ENCODE results near the gene UNK.

UNK gene

DNA sequence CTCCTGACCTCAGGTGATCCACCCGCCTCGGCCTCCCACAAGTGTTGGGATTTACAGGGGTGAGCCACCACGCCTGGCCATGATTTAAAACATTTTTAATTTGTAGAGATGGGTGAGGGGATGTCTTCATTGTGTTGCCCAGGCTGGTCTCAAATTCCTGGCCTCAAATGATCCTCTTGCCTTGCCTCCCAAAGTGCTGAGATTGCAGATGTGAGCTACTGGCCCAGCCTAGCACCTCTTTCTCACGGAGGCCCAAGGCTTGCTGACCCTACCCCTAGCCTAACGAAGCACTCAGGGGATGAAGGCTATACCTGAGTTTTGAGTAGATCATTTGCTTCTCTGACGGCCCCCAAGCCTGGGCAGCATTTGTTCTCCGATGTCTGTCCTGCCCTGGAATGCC is 26.6 kb downstream of the UNK start:
- no peak overlapping the region for H2AFZ ChIP-seq (ENCODE audit: low read depth, low read length)
- no peaks in the 10 kb centered on the region for H3K79me2 ChIP-seq (ENCODE audit: low read length)
- no peak overlapping the region for H3K27ac ChIP-seq (ENCODE audit: low read length)
- H3K27me3 ChIP-seq (ENCODE audit: low read depth, low read length), result no peaks in the 10 kb centered on the region
- no peak overlapping the region for H3K4me2 ChIP-seq (ENCODE audit: low read length)
- no peak overlapping the region for H3K4me3 ChIP-seq (ENCODE audit: low read length)
- H3K4me1 ChIP-seq (ENCODE audit: low read length), result no peaks in the 10 kb centered on the region
- peaks cover 17% of the 10 kb centered on the region for H3K36me3 ChIP-seq (replicated peaks; ENCODE audit: low read depth, low read length)
- no peak overlapping the region for H3K9ac ChIP-seq (ENCODE audit: low read length)
- TF ChIP-seq EZH2phosphoT487 (IDR thresholded peaks at IDR 0.05; ENCODE audit: low read depth) (no peak), CTCF (IDR thresholded peaks at IDR 0.05; ENCODE audit: low read depth, low read length) (no peak)
- no peaks in the 10 kb centered on the region for H3K9me3 ChIP-seq (ENCODE audit: insufficient read depth, low read length)
- H4K20me1 ChIP-seq (ENCODE audit: insufficient read depth, low read length), result peaks cover 3% of the 10 kb centered on the region; the same call in 1 of the 2 replicates

DNA sequence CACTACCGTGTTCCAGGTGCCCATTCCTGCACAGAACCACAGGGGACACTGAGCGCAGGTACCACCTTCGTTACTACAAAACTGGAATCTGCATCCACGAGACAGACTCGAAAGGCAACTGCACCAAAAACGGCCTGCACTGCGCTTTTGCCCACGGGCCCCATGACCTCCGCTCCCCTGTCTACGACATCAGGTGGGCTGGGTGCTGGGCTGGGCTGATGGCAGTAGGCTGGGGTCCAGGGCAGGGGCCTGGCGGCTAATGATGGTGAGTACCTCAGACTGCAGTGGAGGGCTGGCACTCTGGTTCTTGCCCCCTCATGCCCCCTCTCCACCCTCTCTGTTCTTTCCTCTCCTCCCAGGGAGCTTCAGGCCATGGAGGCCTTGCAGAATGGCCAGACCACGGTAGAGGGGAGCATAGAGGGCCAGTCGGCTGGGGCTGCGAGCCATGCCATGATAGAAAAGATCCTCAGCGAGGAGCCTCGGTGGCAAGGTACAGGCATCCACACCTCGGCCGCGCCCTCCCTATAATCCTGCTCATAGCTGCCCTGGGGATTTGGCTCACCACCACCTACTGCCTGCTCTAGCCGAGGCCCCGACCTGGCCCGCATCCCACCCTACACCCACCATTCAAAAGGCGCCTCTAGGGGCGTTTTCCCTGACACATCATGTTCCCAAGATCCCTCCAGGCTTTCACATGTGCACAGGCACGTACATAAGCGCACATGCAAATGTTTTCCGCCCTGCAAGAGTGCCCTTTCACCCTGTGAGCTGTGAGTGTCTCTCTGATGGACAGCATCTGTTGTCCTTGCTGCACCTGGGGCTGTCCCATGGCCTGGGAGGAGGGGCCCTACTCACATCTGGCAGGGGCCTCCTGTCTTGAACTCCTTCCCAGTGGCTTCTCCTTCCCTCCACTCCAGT is 27.7 kb downstream of the UNK start:
- Histone ChIP-seq H2AFZ (ENCODE audit: low read depth, low read length) (no peak overlapping the region), H3K27ac (ENCODE audit: low read length) (no peak overlapping the region), H3K9me3 (ENCODE audit: insufficient read depth, low read length) (no peaks in the 10 kb centered on the region), H3K4me2 (ENCODE audit: low read length) (no peak overlapping the region), H3K4me1 (ENCODE audit: low read length) (no peaks in the 10 kb centered on the region), H3K4me3 (ENCODE audit: low read length) (no peak overlapping the region), H3K79me2 (ENCODE audit: low read length) (no peaks in the 10 kb centered on the region), H3K9ac (ENCODE audit: low read length) (no peak overlapping the region), H3K27me3 (ENCODE audit: low read depth, low read length) (no peaks in the 10 kb centered on the region), H3K36me3 (replicated peaks; ENCODE audit: low read depth, low read length) (peaks cover 23% of the 10 kb centered on the region), H4K20me1 (ENCODE audit: insufficient read depth, low read length) (peaks cover 3% of the 10 kb centered on the region; the same call in 1 of the 2 replicates)
- TF ChIP-seq CTCF (IDR thresholded peaks at IDR 0.05; ENCODE audit: low read depth, low read length) (no peak), EZH2phosphoT487 (IDR thresholded peaks at IDR 0.05; ENCODE audit: low read depth) (no peak)

GRCh38 chr17:75813081-75814020 is 28.7 kb downstream of the UNK start:
- Histone ChIP-seq H3K9me3 (ENCODE audit: insufficient read depth, low read length) (no peaks in the 10 kb centered on the region), H3K27ac (ENCODE audit: low read length) (no peak overlapping the region), H3K4me3 (ENCODE audit: low read length) (no peak overlapping the region), H3K36me3 (replicated peaks; ENCODE audit: low read depth, low read length) (peaks cover 24% of the 10 kb centered on the region), H3K4me2 (ENCODE audit: low read length) (no peak overlapping the region), H4K20me1 (ENCODE audit: insufficient read depth, low read length) (peaks cover 3% of the 10 kb centered on the region; the same call in 1 of the 2 replicates), H3K79me2 (ENCODE audit: low read length) (no peaks in the 10 kb centered on the region), H3K27me3 (ENCODE audit: low read depth, low read length) (no peaks in the 10 kb centered on the region), H3K9ac (ENCODE audit: low read length) (no peak overlapping the region), H3K4me1 (ENCODE audit: low read length) (no peaks in the 10 kb centered on the region), H2AFZ (ENCODE audit: low read depth, low read length) (no peak overlapping the region)
- TF ChIP-seq CTCF (IDR thresholded peaks at IDR 0.05; ENCODE audit: low read depth, low read length) (no peak), EZH2phosphoT487 (IDR thresholded peaks at IDR 0.05; ENCODE audit: low read depth) (no peak)

DNA sequence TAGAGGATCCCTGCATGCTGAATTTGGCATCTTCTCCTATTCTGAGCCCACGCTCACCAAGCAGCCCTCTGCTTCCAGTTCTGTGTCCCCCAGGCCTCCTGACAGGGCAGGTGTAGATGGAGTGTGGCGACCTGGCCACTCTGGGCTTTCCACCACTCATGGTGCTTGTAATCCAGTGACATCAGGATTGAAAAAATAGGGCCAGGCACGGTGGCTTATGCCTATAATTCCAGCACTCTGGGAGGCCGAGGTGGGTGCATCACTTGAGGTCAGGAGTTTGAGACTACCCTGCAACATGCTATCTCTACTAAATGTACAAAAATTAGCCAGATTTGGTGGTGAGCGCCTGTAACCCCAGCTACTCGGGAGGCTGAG is 29.4 kb downstream of the UNK start:
- no peaks in the 10 kb centered on the region for H4K20me1 ChIP-seq (ENCODE audit: insufficient read depth, low read length)
- no peaks in the 10 kb centered on the region for H3K79me2 ChIP-seq (ENCODE audit: low read length)
- H3K4me3 ChIP-seq (ENCODE audit: low read length), result no peak overlapping the region
- peaks cover 28% of the 10 kb centered on the region for H3K36me3 ChIP-seq (replicated peaks; ENCODE audit: low read depth, low read length)
- TF ChIP-seq CTCF (IDR thresholded peaks at IDR 0.05; ENCODE audit: low read depth, low read length) (no peak), EZH2phosphoT487 (IDR thresholded peaks at IDR 0.05; ENCODE audit: low read depth) (no peak)
- no peaks in the 10 kb centered on the region for H3K9me3 ChIP-seq (ENCODE audit: insufficient read depth, low read length)
- H3K9ac ChIP-seq (ENCODE audit: low read length), result no peak overlapping the region
- H3K27me3 ChIP-seq (ENCODE audit: low read depth, low read length), result no peaks in the 10 kb centered on the region
- no peaks in the 10 kb centered on the region for H3K4me1 ChIP-seq (ENCODE audit: low read length)
- H2AFZ ChIP-seq (ENCODE audit: low read depth, low read length), result no peak overlapping the region
- H3K4me2 ChIP-seq (ENCODE audit: low read length), result no peak overlapping the region
- H3K27ac ChIP-seq (ENCODE audit: low read length), result no peak overlapping the region

Measured in OCI-LY3 (cell line).